Hematopoietic multipotent progenitor cell treated with erythropoietin and hydrocortisone succinate and interleukin-3 and kit ligand, for 6 days (in vitro differentiated cells): Measurements from ENCODE around the gene SAMD4A.
"Not testable (repeated sequence)": the region's sequence is repeated elsewhere in the genome, so short reads cannot be mapped to it uniquely, and the experiment has no call there.

ENCODE experiments used
- DNase-seq: peaks from one replicate; pipeline ENCODE4 v3.0.0-alpha.2; 2015

The SAMD4A gene

GRCh38 chr14:54738009-54738408 lies 171.1 kb downstream of the SAMD4A start:
- no peak for DNase-seq

GRCh38 chr14:54739514-54739913 lies 172.6 kb downstream of the SAMD4A start:
- no peak for DNase-seq

- no peak for DNase-seq
Observed at GRCh38 chr14:54742492-54743350, 175.8 kb downstream of the SAMD4A start.

GRCh38 chr14:54743382-54743781 lies 176.5 kb downstream of the SAMD4A start:
- DNase-seq, result no peak

GRCh38 chr14:54746019-54746418 lies 179.1 kb downstream of the SAMD4A start:
- DNase-seq, result no peak

GRCh38 chr14:54747616-54748015 lies 180.7 kb downstream of the SAMD4A start:
- no peak for DNase-seq

GRCh38 chr14:54749180-54749579 lies 182.3 kb downstream of the SAMD4A start:
- no peak for DNase-seq

- DNase-seq, result no peak
Observed at GRCh38 chr14:54749727-54750126, 182.8 kb downstream of the SAMD4A start.

- DNase-seq, result not testable (repeated sequence)
Observed at GRCh38 chr14:54752611-54753010, 185.7 kb downstream of the SAMD4A start.

GRCh38 chr14:54753396-54753795 lies 186.5 kb downstream of the SAMD4A start:
- not testable (repeated sequence) for DNase-seq

- no peak for DNase-seq
Observed at GRCh38 chr14:54754116-54754622, 187.2 kb downstream of the SAMD4A start.

- DNase-seq, result peak; percentile 89
Observed at GRCh38 chr14:54754623-54755386, 187.9 kb downstream of the SAMD4A start.

- no peak for DNase-seq
Observed at GRCh38 chr14:54756656-54757392, 189.9 kb downstream of the SAMD4A start.

GRCh38 chr14:54758041-54758440 lies 191.1 kb downstream of the SAMD4A start:
- no peak for DNase-seq

- DNase-seq, result no peak
Observed at GRCh38 chr14:54759982-54760585, 193.2 kb downstream of the SAMD4A start.

- DNase-seq, result no peak
Observed at GRCh38 chr14:54760866-54761575, 194.1 kb downstream of the SAMD4A start.

- no peak for DNase-seq
Observed at GRCh38 chr14:54761835-54762234, 194.9 kb downstream of the SAMD4A start.

GRCh38 chr14:54762296-54762695 lies 195.4 kb downstream of the SAMD4A start:
- no peak for DNase-seq

GRCh38 chr14:54763761-54764160 lies 196.8 kb downstream of the SAMD4A start:
- no peak for DNase-seq

GRCh38 chr14:54766276-54767138 lies 199.6 kb downstream of the SAMD4A start:
- no peak for DNase-seq

- DNase-seq, result no peak
Observed at GRCh38 chr14:54767139-54767431, 200.2 kb downstream of the SAMD4A start.
